SK-N-SH treated with all-trans-retinoic acid at 6 μM for 48 hours (cell line): ENCODE data around the gene FCER1G.
"Not testable (repeated sequence)": the region's sequence is repeated elsewhere in the genome, so short reads cannot be mapped to it uniquely, and the experiment has no call there.

Experiments
- ATAC-seq: fragments of 200-7000 bp; cut with Tn5 transposase; 3 replicates; pipeline ENCODE4 v1.9.1; 2020; ENCODE audit warnings: mild to moderate bottlenecking, moderate library complexity
- CREB5 ChIP-seq: fragments of 250-450 bp; sonication (Bioruptor Pico); IDR thresholded peaks from 2 replicates; pipeline ENCODE4 v1.5.1; 2020; ENCODE audit warnings: low read depth, mild to moderate bottlenecking, moderate library complexity
- ESRRG ChIP-seq: fragments of 250-450 bp; sonication (Bioruptor Pico); IDR thresholded peaks from 2 replicates; pipeline ENCODE4 v1.6.1; 2021; ENCODE audit warnings: mild to moderate bottlenecking
- POU6F1 ChIP-seq: fragments of 250-450 bp; sonication (Bioruptor Pico); IDR thresholded peaks from 2 replicates; pipeline ENCODE4 v1.8.0; 2021; ENCODE audit warnings: low read depth, mild to moderate bottlenecking, moderate library complexity, borderline replicate concordance
- RARB ChIP-seq: fragments of 250-450 bp; sonication (Bioruptor Pico); IDR thresholded peaks from 2 replicates; pipeline ENCODE4 v1.8.0; 2021; ENCODE audit warnings: mild to moderate bottlenecking, moderate library complexity
- TCF4 ChIP-seq: fragments of 250-450 bp; sonication (Bioruptor Pico); IDR thresholded peaks from 2 replicates; pipeline ENCODE4 v1.8.0; 2021; ENCODE audit warnings: mild to moderate bottlenecking, moderate library complexity, borderline replicate concordance
- TSHZ2 ChIP-seq: fragments of 250-450 bp; sonication (Bioruptor Pico); IDR thresholded peaks from 2 replicates; pipeline ENCODE4 v1.5.0; 2020; ENCODE audit warnings: mild to moderate bottlenecking, moderate library complexity
- ZC3H10 ChIP-seq: fragments of 250-450 bp; sonication (Bioruptor Pico); IDR thresholded peaks from 2 replicates; pipeline ENCODE4 v1.5.1; 2021; ENCODE audit warnings: mild to moderate bottlenecking, moderate library complexity
- ZFP3 ChIP-seq: fragments of 250-450 bp; sonication (Bioruptor Pico); IDR thresholded peaks from 2 replicates; pipeline ENCODE4 v1.5.0; 2020; ENCODE audit warnings: mild to moderate bottlenecking, moderate library complexity
- ZFP30 ChIP-seq: fragments of 450-650 bp; formaldehyde crosslinking; IDR thresholded peaks from 2 replicates; pipeline ENCODE4 v1.5.0; 2022; ENCODE audit warnings: mild to moderate bottlenecking, moderate library complexity
- ZNF70 ChIP-seq: fragments of 450-650 bp; formaldehyde crosslinking; IDR thresholded peaks from 2 replicates; pipeline ENCODE4 v1.5.0; 2020; ENCODE audit warnings: mild to moderate bottlenecking, moderate library complexity
- ZNF8 ChIP-seq: fragments of 450-650 bp; formaldehyde crosslinking; IDR thresholded peaks from 2 replicates; pipeline ENCODE4 v1.5.0; 2020; ENCODE audit warnings: mild to moderate bottlenecking, moderate library complexity

The FCER1G gene

GRCh38 chr1:161222175-161223019 is 7.3 kb downstream of the FCER1G start (continued):
- TF ChIP-seq POU6F1 (CRISPR knock-in tag), result no peak

GRCh38 chr1:161223805-161224694 is 9.0 kb downstream of the FCER1G start:
- no peak for ATAC-seq
- TF ChIP-seq TSHZ2 (no peak), ZNF8 (CRISPR knock-in tag) (no peak), RARB (no peak)

- ATAC-seq, result not testable (repeated sequence)
Observed at GRCh38 chr1:161224695-161225087, 9.6 kb downstream of the FCER1G start.

- TF ChIP-seq ZFP30 (CRISPR knock-in tag), result no peak
- TF ChIP-seq RARB, result 0 out of 2 replicates have a peak, but pooled peaks have one; percentile 6
- TF ChIP-seq, all 23 proteins: peak for 1
- ATAC-seq, result peak; percentile 12
Observed at GRCh38 chr1:161225178-161225533, 10.1 kb downstream of the FCER1G start.

GRCh38 chr1:161225534-161226319 is 10.6 kb downstream of the FCER1G start, which contains the start of gene TOMM40L:
TOMM40L (plus strand) TSS chr1:161226060; CDS start chr1:161226490, 430 bp downstream.
- no peak for TF ChIP-seq ESRRG
- 0 out of 2 replicates have a peak, but pooled peaks have one; percentile 1 for TF ChIP-seq RARB
- peak; percentile 14; the same call in 1 of the 2 replicates for TF ChIP-seq ZC3H10 (CRISPR knock-in tag)
- no peak for TF ChIP-seq ZFP3
- TF ChIP-seq TSHZ2, result peak; percentile 35; the same call in 1 of the 2 replicates
- peak; percentile 97 for ATAC-seq

GRCh38 chr1:161226320-161226711 is 11.2 kb downstream of the FCER1G start:
- no peak for TF ChIP-seq ZNF70 (CRISPR knock-in tag)
- no peak for TF ChIP-seq CREB5 (CRISPR knock-in tag)
- no peak for TF ChIP-seq TCF4 (CRISPR knock-in tag)
- no peak for ATAC-seq
